Anterior cingulate cortex (tissue), 58 donors: ENCODE data around the gene PGGHG.
"Not testable (repeated sequence)": the region's sequence is repeated elsewhere in the genome, so short reads cannot be mapped to it uniquely, and the experiment has no call there.

ENCODE experiments used
- DNase-seq, 58 donors: peaks; one replicate each; lab custom pipeline; 2025; lab: John Stamatoyannopoulos, UW

The PGGHG gene

GRCh38 chr11:311013-311748, 22.3 kb downstream of the PGGHG start:
- DNase-seq: not testable (repeated sequence)

- DNase-seq: no peak
Measured at GRCh38 chr11:312092-312816, 23.3 kb downstream of the PGGHG start.

- DNase-seq: no peak
Measured at GRCh38 chr11:313304-313786, 24.4 kb downstream of the PGGHG start.

GRCh38 chr11:313787-314553, 25.0 kb downstream of the PGGHG start, which contains the start of gene IFITM1:
Gene IFITM1, plus strand, starts transcription at chr11:314040. Its CDS starts 131 bp downstream, at chr11:314171.
- DNase-seq: no peak

- not testable (repeated sequence) for DNase-seq
Measured at GRCh38 chr11:314554-314875, 25.6 kb downstream of the PGGHG start.

GRCh38 chr11:315051-315481, 26.1 kb downstream of the PGGHG start:
- no peak for DNase-seq

- DNase-seq: no peak
Measured at GRCh38 chr11:315516-315994, 26.6 kb downstream of the PGGHG start.

- DNase-seq: no peak
Measured at GRCh38 chr11:316031-316701, 27.2 kb downstream of the PGGHG start.

- DNase-seq: no peak
Measured at GRCh38 chr11:316891-317301, 28.0 kb downstream of the PGGHG start.

- not testable (repeated sequence) for DNase-seq
Measured at GRCh38 chr11:317668-318404, 28.9 kb downstream of the PGGHG start.

GRCh38 chr11:318405-319120, 29.6 kb downstream of the PGGHG start:
- DNase-seq: not testable (repeated sequence)

GRCh38 chr11:319121-319887, 30.4 kb downstream of the PGGHG start:
- not testable (repeated sequence) for DNase-seq

- DNase-seq: not testable (repeated sequence)
Measured at GRCh38 chr11:319888-320273, 31.0 kb downstream of the PGGHG start.

GRCh38 chr11:324156-324555, 35.2 kb downstream of the PGGHG start:
- DNase-seq: no peak

GRCh38 chr11:324593-325517, 35.9 kb downstream of the PGGHG start:
- peak in 7 of 58 donors; percentile 3 to 71 (median 41) for DNase-seq

- DNase-seq: no peak
Measured at GRCh38 chr11:325796-326591, 37.1 kb downstream of the PGGHG start.
